ENCODE measurements around the gene PWWP2B. TPM values are rescaled to one million over a fixed set of nuclear protein-coding genes. Genes with fewer than 3 reads are reported as not detected.
A peak's percentile ranks its signal among the peaks of the same experiment; 100 is the strongest.

The PWWP2B gene
- total RNA-seq, 1 donor from 2014 or later = 27.1 TPM

DNA sequence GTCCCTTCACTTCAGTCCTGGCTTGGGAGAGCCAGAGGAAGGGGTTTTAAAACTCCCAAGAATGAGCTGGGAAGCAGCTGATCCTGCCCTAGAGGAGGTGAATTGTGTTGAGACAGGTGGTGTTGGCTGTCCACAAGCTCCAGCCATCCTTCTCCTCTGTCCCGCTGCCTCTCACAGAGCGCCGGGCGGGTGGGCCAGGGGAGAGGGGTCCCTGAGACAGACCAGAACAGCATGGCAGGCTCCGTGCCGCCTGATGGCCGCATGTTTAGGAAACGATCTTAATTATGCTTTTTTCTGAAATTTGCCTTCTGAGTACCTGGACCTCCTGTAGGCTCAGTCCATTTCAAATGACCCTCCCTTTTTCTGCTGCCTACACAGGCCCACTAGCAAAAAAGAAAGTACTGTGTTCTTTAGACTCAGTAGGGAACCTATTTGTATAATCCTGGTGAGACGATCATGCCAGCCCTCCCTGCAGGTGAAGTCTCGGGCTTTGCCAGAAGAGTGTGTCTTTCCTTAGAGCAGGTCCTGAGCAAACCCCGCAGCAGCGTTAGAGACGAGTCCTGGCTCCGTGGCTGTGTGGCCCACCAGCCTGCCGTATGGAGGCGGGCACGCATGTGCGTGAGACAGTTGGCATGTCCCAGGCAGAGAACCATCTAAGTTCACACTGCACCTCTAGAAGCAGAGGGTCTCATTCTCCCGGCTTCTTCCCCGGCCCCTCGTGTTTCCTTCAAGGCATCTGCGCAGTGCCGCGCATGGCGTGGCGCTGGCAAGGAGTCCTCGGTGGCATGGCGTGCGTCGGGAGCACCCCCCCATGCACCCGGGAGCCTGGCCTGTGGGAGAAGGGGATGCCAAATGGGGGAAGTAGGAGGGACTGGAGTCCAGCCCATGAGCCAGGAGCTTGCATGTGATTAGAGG lies 26.3 kb upstream of the PWWP2B start:
- H3K36me3 ChIP-seq (ENCODE audit: control insufficient read depth, insufficient read depth, low read length) = no peaks in the 10 kb centered on the region
- no peak for DNase-seq (ENCODE audit: low read depth)
- peaks cover 2% of the 10 kb centered on the region for H3K27me3 ChIP-seq (ENCODE audit: control insufficient read depth, insufficient read depth, low read length)
- no peak overlapping the region for H3K4me3 ChIP-seq (ENCODE audit: low read depth, low read length)
- TF ChIP-seq, protein P1, sequence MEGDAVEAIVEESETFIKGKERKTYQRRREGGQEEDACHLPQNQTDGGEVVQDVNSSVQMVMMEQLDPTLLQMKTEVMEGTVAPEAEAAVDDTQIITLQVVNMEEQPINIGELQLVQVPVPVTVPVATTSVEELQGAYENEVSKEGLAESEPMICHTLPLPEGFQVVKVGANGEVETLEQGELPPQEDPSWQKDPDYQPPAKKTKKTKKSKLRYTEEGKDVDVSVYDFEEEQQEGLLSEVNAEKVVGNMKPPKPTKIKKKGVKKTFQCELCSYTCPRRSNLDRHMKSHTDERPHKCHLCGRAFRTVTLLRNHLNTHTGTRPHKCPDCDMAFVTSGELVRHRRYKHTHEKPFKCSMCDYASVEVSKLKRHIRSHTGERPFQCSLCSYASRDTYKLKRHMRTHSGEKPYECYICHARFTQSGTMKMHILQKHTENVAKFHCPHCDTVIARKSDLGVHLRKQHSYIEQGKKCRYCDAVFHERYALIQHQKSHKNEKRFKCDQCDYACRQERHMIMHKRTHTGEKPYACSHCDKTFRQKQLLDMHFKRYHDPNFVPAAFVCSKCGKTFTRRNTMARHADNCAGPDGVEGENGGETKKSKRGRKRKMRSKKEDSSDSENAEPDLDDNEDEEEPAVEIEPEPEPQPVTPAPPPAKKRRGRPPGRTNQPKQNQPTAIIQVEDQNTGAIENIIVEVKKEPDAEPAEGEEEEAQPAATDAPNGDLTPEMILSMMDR (IDR thresholded peaks at IDR 0.05; ENCODE audit: insufficient read depth, low read length, poor library complexity, severe bottlenecking) = no peak

DNA sequence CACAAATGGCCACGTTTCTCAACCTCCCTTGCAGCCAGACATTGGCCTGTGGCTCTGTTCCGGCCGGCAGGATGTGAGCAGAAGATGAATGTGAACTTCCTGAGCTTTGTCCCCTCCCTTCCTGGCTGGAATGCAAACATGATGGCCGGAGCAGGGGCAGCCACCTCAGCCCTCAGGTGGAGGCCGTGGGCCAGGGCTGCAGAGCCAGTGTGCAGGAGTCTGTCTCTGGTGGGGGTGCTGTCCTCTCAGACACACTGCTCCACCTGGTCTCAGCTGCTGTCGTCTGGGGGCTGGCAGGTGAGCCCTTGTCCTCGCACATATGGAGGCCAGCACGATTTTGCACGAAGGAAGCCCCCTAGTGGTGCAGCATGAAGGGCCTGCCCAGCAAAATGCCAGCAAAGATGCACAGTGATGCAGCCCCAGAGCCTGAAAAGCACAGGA lies 25.3 kb upstream of the PWWP2B start:
- TF ChIP-seq, protein P1 (IDR thresholded peaks at IDR 0.05; ENCODE audit: insufficient read depth, low read length, poor library complexity, severe bottlenecking) = peak; percentile 21
- no peak overlapping the region for H3K4me3 ChIP-seq (ENCODE audit: low read depth, low read length)
- peaks cover 5% of the 10 kb centered on the region for H3K27me3 ChIP-seq (ENCODE audit: control insufficient read depth, insufficient read depth, low read length)
- H3K36me3 ChIP-seq (ENCODE audit: control insufficient read depth, insufficient read depth, low read length) = no peaks in the 10 kb centered on the region
- DNase-seq (ENCODE audit: low read depth) = no peak

GRCh38 chr10:132372516-132373095 lies 24.4 kb upstream of the PWWP2B start:
- Histone ChIP-seq H3K27me3 (ENCODE audit: control insufficient read depth, insufficient read depth, low read length) (peaks cover 5% of the 10 kb centered on the region), H3K36me3 (ENCODE audit: control insufficient read depth, insufficient read depth, low read length) (no peaks in the 10 kb centered on the region), H3K4me3 (ENCODE audit: low read depth, low read length) (no peak overlapping the region)
- no peak for DNase-seq (ENCODE audit: low read depth)
- TF ChIP-seq, protein P1 (IDR thresholded peaks at IDR 0.05; ENCODE audit: insufficient read depth, low read length, poor library complexity, severe bottlenecking) = no peak

DNA sequence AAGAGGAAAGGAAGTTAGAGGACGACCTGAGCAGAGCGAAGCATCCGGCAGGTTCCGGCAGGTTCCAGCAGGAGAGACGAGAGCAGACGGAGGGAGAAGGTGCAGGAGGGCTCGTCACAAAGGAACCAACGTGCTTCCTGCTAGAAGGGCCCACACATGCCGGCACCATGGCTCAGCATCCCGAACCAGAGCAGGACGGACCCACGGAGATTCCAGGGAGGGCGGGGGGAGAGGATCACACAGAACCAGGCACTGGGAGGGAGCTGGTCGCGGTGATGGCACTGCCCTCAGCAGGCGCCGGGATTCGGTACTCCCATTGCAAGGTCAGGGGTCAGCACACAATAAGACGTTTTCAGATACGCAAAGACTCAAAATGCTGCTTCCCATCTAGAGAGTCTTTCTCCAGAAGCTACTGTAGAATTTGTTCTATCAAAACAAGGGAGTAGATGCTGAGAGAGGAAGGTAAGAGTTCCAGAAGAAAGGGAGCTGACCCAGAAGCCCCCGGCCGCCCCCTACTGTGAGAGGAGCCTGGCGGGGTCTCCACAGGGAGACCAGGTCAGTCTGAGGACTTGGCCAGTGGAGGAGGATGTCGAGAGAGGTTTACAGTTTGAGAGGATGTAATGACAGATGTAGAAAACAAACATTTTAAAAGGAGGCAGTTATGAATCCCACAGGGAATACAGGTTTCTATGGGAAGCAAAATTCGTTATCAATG lies 23.6 kb upstream of the PWWP2B start:
- no peak for DNase-seq (ENCODE audit: low read depth)
- TF ChIP-seq, protein P1 (IDR thresholded peaks at IDR 0.05; ENCODE audit: insufficient read depth, low read length, poor library complexity, severe bottlenecking) = no peak
- H3K4me3 ChIP-seq (ENCODE audit: low read depth, low read length) = no peak overlapping the region
- peaks cover 5% of the 10 kb centered on the region for H3K27me3 ChIP-seq (ENCODE audit: control insufficient read depth, insufficient read depth, low read length)
- H3K36me3 ChIP-seq (ENCODE audit: control insufficient read depth, insufficient read depth, low read length) = no peaks in the 10 kb centered on the region

- H3K27me3 ChIP-seq (ENCODE audit: control insufficient read depth, insufficient read depth, low read length) = peaks cover 5% of the 10 kb centered on the region
- no peak for DNase-seq (ENCODE audit: low read depth)
- no peaks in the 10 kb centered on the region for H3K36me3 ChIP-seq (ENCODE audit: control insufficient read depth, insufficient read depth, low read length)
- TF ChIP-seq, protein P1 (IDR thresholded peaks at IDR 0.05; ENCODE audit: insufficient read depth, low read length, poor library complexity, severe bottlenecking) = no peak
- H3K4me3 ChIP-seq (ENCODE audit: low read depth, low read length) = no peak overlapping the region
These were observed 22.8 kb upstream of the PWWP2B start for GRCh38 chr10:132374176-132374575.

All from kidney epithelial cell (primary cell).